ENCODE data around the gene PCSK6.

GRCh38 chr15:101406526-101407195 is 82.8 kb downstream of the PCSK6 start:
- TF ChIP-seq CTCF (conservative IDR thresholded peaks at IDR 0.05; ENCODE audit: low read length): no peak
- no peak for TF ChIP-seq EZH2phosphoT487 (IDR thresholded peaks at IDR 0.05; ENCODE audit: borderline replicate concordance)
